M059J (cell line): ENCODE data around the gene COP1. TPM values are rescaled to one million over a fixed set of nuclear protein-coding genes. Genes with fewer than 3 reads are reported as not detected.
A peak's percentile ranks its signal among the peaks of the same experiment; 100 is the strongest.
"Not testable (repeated sequence)": the region's sequence is repeated elsewhere in the genome, so short reads cannot be mapped to it uniquely, and the experiment has no call there.

ENCODE experiments used
- DNase-seq: peaks from one replicate; pipeline ENCODE4 v3.0.0-alpha.2; 2012; ENCODE audit warnings: low read depth
- total RNA-seq: library from RNA; depleted of rRNA; stranded (reverse); fragments of >200 nt; shearing (Covaris generic); gene quantifications from 2 replicates; pipeline ENCODE4 v1.2.3, GENCODE V29; 2014

The COP1 gene
- total RNA-seq, 1 experiment from 2014 or later = 46.1 TPM

- DNase-seq = no peak
Observed at GRCh38 chr1:176134666-176135065, 72.4 kb downstream of the COP1 start.

GRCh38 chr1:176122282-176122681, 84.8 kb downstream of the COP1 start:
- no peak for DNase-seq

GRCh38 chr1:176119549-176119948, 87.5 kb downstream of the COP1 start:
- DNase-seq = no peak

GRCh38 chr1:176118985-176119384, 88.1 kb downstream of the COP1 start:
- DNase-seq = no peak

- no peak for DNase-seq
Observed at GRCh38 chr1:176111835-176112234, 95.3 kb downstream of the COP1 start.

- DNase-seq = no peak
Observed at GRCh38 chr1:176110203-176110602, 96.9 kb downstream of the COP1 start.

- peak; percentile 24 for DNase-seq
Observed at GRCh38 chr1:176102768-176103350, 104.2 kb downstream of the COP1 start.

- peak; percentile 9 for DNase-seq
Observed at GRCh38 chr1:176101951-176102642, 105.0 kb downstream of the COP1 start.

- DNase-seq = no peak
Observed at GRCh38 chr1:176098560-176098959, 108.5 kb downstream of the COP1 start.

GRCh38 chr1:176096015-176096414, 111.1 kb downstream of the COP1 start:
- no peak for DNase-seq

GRCh38 chr1:176090766-176091165, 116.3 kb downstream of the COP1 start:
- DNase-seq = no peak

GRCh38 chr1:176087746-176088145, 119.3 kb downstream of the COP1 start:
- DNase-seq = not testable (repeated sequence)

GRCh38 chr1:176073524-176074157, 133.4 kb downstream of the COP1 start:
- peak; percentile 54 for DNase-seq

GRCh38 chr1:176068901-176069300, 138.2 kb downstream of the COP1 start:
- DNase-seq = no peak

- no peak for DNase-seq
Observed at GRCh38 chr1:176068256-176068655, 138.8 kb downstream of the COP1 start.

GRCh38 chr1:176066709-176067108, 140.4 kb downstream of the COP1 start:
- DNase-seq = no peak

GRCh38 chr1:176058686-176059085, 148.4 kb downstream of the COP1 start:
- DNase-seq = no peak

- no peak for DNase-seq
Observed at GRCh38 chr1:176056312-176056711, 150.8 kb downstream of the COP1 start.

GRCh38 chr1:176055398-176055797, 151.7 kb downstream of the COP1 start:
- no peak for DNase-seq

- no peak for DNase-seq
Observed at GRCh38 chr1:176051902-176052518, 155.1 kb downstream of the COP1 start.

- no peak for DNase-seq
Observed at GRCh38 chr1:176051402-176051801, 155.7 kb downstream of the COP1 start.

- DNase-seq = no peak
Observed at GRCh38 chr1:176049582-176049981, 157.5 kb downstream of the COP1 start.

GRCh38 chr1:176046926-176047325, 160.2 kb downstream of the COP1 start:
- no peak for DNase-seq
